NCI-H526 treated with DMSO at 0.1 percent for 48 hours (cell line): ENCODE data around the gene PLXNA2.

Experiments used
- DNase-seq: peaks from one replicate; lab custom pipeline; 2025; lab: John Stamatoyannopoulos, UW

Gene PLXNA2, protein sequence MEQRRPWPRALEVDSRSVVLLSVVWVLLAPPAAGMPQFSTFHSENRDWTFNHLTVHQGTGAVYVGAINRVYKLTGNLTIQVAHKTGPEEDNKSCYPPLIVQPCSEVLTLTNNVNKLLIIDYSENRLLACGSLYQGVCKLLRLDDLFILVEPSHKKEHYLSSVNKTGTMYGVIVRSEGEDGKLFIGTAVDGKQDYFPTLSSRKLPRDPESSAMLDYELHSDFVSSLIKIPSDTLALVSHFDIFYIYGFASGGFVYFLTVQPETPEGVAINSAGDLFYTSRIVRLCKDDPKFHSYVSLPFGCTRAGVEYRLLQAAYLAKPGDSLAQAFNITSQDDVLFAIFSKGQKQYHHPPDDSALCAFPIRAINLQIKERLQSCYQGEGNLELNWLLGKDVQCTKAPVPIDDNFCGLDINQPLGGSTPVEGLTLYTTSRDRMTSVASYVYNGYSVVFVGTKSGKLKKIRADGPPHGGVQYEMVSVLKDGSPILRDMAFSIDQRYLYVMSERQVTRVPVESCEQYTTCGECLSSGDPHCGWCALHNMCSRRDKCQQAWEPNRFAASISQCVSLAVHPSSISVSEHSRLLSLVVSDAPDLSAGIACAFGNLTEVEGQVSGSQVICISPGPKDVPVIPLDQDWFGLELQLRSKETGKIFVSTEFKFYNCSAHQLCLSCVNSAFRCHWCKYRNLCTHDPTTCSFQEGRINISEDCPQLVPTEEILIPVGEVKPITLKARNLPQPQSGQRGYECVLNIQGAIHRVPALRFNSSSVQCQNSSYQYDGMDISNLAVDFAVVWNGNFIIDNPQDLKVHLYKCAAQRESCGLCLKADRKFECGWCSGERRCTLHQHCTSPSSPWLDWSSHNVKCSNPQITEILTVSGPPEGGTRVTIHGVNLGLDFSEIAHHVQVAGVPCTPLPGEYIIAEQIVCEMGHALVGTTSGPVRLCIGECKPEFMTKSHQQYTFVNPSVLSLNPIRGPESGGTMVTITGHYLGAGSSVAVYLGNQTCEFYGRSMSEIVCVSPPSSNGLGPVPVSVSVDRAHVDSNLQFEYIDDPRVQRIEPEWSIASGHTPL (N-terminal part only)

GRCh38 chr1:208243967-208244916 is at the start of gene PLXNA2:
PLXNA2 (minus strand) TSS chr1:208244384; CDS start chr1:208217922, 26,462 bp downstream.
- DNase-seq, result peak; percentile 56

GRCh38 chr1:208292908-208293307 is 48.7 kb upstream of the PLXNA2 start:
- DNase-seq, result no peak

DNA sequence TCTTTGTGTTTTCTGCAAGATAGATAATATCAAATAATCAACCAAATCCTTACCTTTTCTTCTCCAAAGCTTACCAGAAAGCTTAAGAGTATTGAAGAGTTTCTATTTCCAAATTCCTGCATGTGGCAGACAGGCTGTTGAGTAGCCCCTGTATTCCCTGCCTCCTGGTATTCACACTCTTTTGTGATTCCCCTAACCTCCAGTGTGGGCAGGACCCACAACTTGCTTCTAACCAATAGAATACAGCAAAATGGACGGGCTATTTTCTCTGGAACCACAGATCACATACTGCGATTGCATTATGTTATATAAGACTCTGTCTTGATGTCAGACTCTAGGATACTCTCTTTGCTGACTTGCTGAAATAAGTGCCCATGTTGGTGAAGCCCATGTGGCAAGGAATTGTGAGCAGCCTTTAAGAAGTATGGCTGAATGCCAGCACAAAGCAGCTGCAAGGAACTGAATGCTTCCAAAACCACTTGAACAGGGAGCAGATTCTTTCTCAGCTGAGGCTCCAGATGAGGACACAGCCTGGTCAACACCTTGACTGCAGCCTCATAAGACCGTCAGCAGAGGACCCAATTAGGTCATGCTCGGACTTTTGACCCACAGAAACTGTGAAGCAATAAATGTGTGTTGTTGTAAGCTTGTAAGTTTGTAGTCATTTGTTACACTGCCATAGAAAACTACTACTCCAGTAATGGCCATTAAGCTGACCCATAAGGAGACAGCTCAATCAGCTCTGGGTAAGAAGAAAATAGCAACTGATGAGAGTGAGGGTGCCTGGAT is 47.9 kb upstream of the PLXNA2 start:
- DNase-seq, result no peak

DNA sequence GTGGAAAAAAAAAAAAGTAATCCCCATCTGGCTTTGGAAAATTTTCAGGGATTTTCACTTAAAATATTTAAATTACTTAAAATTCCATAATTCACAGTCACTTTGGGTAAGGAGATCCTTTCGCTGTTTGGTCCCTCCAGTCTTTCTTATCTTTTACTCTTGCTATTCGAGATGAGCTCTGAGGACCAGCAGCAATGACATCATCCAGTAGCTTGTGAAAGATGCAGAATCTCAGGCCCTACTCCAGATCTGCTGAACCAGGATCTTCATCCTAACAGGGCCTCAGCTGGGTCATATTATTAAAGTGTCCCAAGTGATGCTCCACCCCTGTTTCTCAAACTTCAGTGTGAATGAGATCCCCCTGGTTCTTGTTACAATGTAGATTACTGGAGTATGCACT is 46.9 kb upstream of the PLXNA2 start:
- DNase-seq, result no peak

DNA sequence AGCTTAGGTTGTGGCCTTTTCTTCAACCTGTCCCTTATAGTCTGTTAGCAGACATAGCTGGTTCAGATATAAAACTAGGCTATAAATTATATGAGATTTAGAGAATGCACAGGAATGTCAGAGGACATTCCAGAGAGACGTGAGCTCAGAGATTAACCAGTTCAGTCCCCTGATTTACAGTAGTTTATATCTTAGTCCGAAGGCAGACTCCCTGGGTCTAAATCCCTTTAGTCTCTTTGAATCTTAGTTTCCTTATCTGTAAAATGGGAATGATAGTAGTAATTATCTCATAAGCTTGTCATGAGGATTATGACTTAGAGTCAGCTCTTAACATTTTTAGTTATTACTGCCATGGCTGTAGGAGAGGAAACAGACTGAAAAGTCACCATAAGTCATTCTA is 45.5 kb upstream of the PLXNA2 start:
- no peak for DNase-seq

GRCh38 chr1:208288495-208288894 is 44.3 kb upstream of the PLXNA2 start:
- DNase-seq, result no peak

DNA sequence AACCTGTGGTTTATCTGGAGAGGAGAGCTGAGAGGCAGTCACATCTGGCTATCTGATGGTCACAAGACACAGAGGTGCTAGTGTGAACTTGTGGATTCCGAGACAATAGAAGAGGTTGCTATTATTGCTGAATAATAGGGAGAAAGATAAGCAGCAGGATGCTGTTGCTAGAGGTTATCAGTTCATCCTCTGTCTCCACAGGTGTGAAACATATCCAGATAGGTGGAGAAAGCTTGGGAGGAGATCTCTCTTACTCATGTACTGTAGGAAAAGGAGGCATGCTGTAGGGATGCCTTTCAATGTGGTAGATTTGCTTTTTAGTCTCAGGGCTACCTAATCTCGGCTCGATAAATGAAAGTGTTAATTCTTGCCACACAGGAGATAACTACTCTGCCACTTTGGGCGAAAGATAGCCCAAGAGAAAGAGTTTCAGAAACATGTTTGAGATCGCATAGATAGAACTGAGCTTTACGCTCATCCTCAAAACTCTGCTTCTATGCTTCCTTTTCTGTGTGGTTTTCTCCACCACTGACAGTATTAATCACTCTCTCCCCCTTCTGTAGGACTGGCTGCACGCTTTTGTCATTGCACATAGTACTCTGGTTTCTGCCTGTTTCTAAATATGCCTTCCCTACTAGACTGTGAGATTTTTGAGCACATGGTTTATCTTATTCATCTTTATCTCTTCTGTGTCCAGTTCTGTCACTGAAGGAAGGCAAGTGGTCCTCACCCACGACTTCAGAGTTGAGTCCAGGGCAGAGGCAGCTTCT is 36.7 kb upstream of the PLXNA2 start:
- DNase-seq, result no peak

GRCh38 chr1:208279826-208280588 is 35.8 kb upstream of the PLXNA2 start:
- no peak for DNase-seq

GRCh38 chr1:208278638-208279037 is 34.5 kb upstream of the PLXNA2 start:
- DNase-seq, result no peak

GRCh38 chr1:208276757-208277435 is 32.7 kb upstream of the PLXNA2 start:
- DNase-seq, result no peak

DNA sequence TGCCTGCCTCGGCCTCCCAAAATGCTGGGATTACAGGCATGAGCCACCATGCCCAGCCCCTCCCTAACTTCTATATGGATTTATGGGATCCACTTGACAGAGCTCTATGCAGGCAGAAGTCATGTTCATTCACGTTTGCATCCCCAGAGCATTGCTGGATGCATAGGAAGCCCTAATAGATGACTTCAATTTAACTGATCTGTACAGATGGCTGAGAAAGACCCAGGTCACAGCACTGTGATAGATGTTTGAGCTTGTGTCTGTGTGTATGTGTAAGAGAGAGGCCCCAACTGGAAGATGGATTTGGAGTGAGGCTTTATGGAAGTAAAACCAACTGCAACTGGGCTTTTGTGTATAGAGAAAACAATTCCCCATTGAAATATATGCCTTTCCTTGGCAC is 30.9 kb upstream of the PLXNA2 start:
- no peak for DNase-seq

GRCh38 chr1:208273386-208274017 is 29.3 kb upstream of the PLXNA2 start:
- peak; percentile 39 for DNase-seq

GRCh38 chr1:208272713-208273112 is 28.5 kb upstream of the PLXNA2 start:
- DNase-seq, result peak; percentile 74

DNA sequence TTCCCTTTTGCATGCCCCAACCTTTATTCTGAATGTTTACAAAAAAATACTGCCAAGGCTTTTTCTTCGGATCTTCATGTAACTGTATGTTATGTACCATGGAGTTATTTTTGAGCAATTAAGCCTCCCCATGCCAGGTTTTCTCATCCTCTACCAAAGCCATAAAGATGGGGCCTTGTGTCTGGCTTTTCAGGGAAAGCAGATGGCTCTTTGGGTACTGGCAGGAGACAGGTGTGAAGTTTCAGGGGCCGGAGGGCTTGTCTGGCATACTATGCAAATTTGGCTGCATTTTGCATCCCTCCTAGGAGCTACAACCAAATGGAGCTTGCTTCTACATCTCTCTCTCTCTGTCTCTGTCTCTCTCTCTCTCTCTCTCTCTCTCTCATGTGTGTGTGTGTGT is 28.1 kb upstream of the PLXNA2 start:
- peak; percentile 92 for DNase-seq

DNA sequence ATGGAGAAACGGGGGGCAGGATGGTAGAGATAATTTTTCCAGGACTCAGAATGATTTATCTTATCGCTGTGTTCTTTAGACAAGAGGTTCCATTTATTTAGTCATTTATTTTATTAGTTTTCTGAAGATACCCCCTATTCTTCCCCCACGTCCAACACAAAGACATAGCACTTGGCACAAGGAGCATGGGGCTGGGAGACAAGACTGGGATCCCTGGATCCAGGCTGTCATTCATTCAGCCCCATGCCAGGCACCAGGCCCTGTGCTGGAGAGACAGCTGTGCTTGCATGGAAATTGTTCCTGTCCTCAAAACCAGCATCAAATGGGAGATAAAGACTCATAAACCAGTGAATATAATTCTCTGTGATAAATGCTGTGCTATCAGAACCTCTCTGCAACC is 27.1 kb upstream of the PLXNA2 start:
- no peak for DNase-seq

- DNase-seq, result peak; percentile 67
These were observed 26.5 kb upstream of the PLXNA2 start for GRCh38 chr1:208270651-208271141.

DNA sequence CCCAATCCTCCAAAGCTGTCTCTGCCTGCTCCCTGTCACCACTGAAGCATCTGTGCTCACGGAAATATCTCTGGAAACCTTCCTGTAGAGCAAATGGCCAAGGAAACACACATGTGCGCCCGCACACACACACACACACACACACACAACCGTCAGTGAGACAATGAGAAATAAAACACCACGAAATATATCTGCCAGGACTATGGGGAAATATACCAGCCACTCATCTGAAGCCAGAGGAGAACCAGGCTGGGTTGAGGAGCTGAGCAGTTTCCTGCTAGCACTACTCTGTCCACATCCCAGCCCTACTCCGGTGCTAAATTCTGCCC is 25.1 kb upstream of the PLXNA2 start:
- peak; percentile 18 for DNase-seq
